ENCODE measurements around the gene KCNIP1. TPM values are rescaled to one million over a fixed set of nuclear protein-coding genes. Genes with fewer than 3 reads are reported as not detected.

KCNIP1 gene
- total and polyA plus RNA-seq, 2 of the 8 experiments (the other 6 are each of a cell fraction or from before 2014, with no cell fraction given) = 0.52 to 0.83 TPM

GRCh38 chr5:170655476-170655875 lies 151.7 kb downstream of the KCNIP1 start (continued):
- TF ChIP-seq CHD2 (IDR thresholded peaks at IDR 0.05; ENCODE audit: low read length) (no peak), ZNF274 (IDR thresholded peaks at IDR 0.05; ENCODE audit: borderline replicate concordance, extremely low read depth, low read length) (no peak), E2F6 (IDR thresholded peaks at IDR 0.05) (no peak), JUN (IDR thresholded peaks at IDR 0.05; ENCODE audit: low read depth, low read length) (no peak)

Measured in H1 (cell line).